ENCODE results near the gene TTC9.

- TF ChIP-seq CTCF (IDR thresholded peaks at IDR 0.05; ENCODE audit: low read depth, low read length, poor library complexity, severe bottlenecking) (no peak), EZH2phosphoT487 (IDR thresholded peaks at IDR 0.05; ENCODE audit: borderline replicate concordance, low read length) (no peak)
Observed at GRCh38 chr14:70597731-70598130, 44.0 kb upstream of the TTC9 start.
